Thymus (tissue), 11 donors: ENCODE results near the gene CCDC57. TPM values are rescaled to one million over a fixed set of nuclear protein-coding genes. Genes with fewer than 3 reads are reported as not detected.

Experiments used
- DNase-seq, 9 donors: peaks; one replicate each; pipeline ENCODE4 v3.0.0-alpha.2; 2013; ENCODE audit warnings: low spot score in 9 of 9, low read depth in 6 of 9, missing footprints in 1 of 9
- H3K27ac ChIP-seq, 2 donors: one replicate each; pipeline ENCODE4 v1.5.1; 2013; ENCODE audit warnings: control low read depth in 1 of 2, low read depth in 1 of 2, low read length in 1 of 2, mild to moderate bottlenecking in 1 of 2, moderate library complexity in 1 of 2
- H3K27me3 ChIP-seq, 2 donors: one replicate each; pipeline ENCODE4 v1.5.1; 2013; ENCODE audit warnings: low read length in 1 of 2; ENCODE audit not compliant: control insufficient read depth in 2 of 2, insufficient read depth in 1 of 2
- H3K36me3 ChIP-seq, 2 donors: one replicate each; pipeline ENCODE4 v1.5.1; 2013; ENCODE audit warnings: low read length in 1 of 2, mild to moderate bottlenecking in 1 of 2, moderate library complexity in 1 of 2; ENCODE audit not compliant: control insufficient read depth in 2 of 2, insufficient read depth in 2 of 2
- H3K4me1 ChIP-seq, 2 donors: one replicate each; pipeline ENCODE4 v1.5.1; 2013; ENCODE audit warnings: low read length in 2 of 2; ENCODE audit not compliant: control insufficient read depth in 2 of 2, insufficient read depth in 2 of 2
- H3K4me3 ChIP-seq, 2 donors: one replicate each; pipeline ENCODE4 v1.5.1; 2013; ENCODE audit warnings: low read length in 2 of 2, control low read depth in 1 of 2, mild to moderate bottlenecking in 1 of 2
- H3K9me3 ChIP-seq, 2 donors: one replicate each; pipeline ENCODE4 v1.5.1; 2013; ENCODE audit warnings: low read length in 1 of 2, mild to moderate bottlenecking in 1 of 2; ENCODE audit not compliant: control insufficient read depth in 2 of 2, insufficient read depth in 1 of 2
- WGBS: extraction: QIAGEN DNeasy Blood & Tissue Kit; methylation state at CpG from one replicate; pipeline ENCODE4 v1.1.7; 2013; 5-methylcytosine and 5-hydroxymethylcytosine counted together
- polyA plus RNA-seq: library from polyadenylated mRNA; stranded (reverse); fragments of 200-250 nt; gene quantifications from one replicate; pipeline ENCODE4 v1.2.3, GENCODE V29; 2013
- total RNA-seq: library from RNA; stranded (reverse); fragments of 120-200 nt; gene quantifications from one replicate; pipeline ENCODE4 v1.2.4, GENCODE V29; 2013
- donor health status: healthy.

The CCDC57 gene
- total and polyA plus RNA-seq, 2 donors = 39.3 to 122 TPM

GRCh38 chr17:82118815-82119380 is 93.7 kb downstream of the CCDC57 start:
- no peak for DNase-seq
- peaks cover 0 to 15% of the 10 kb centered on the region in 2 donors for H3K9me3 ChIP-seq
- 91% methylated on average over 12 of the region's 12 CpGs for WGBS
- no peak overlapping the region for H3K4me3 ChIP-seq
- peaks cover 18 to 38% of the 10 kb centered on the region in 2 donors for H3K4me1 ChIP-seq
- no peaks in the 10 kb centered on the region for H3K27me3 ChIP-seq
- no peak overlapping the region for H3K27ac ChIP-seq
- peaks cover 6 to 8% of the 10 kb centered on the region in 2 donors for H3K36me3 ChIP-seq

- peaks cover 15 to 35% of the 10 kb centered on the region in 2 donors for H3K4me1 ChIP-seq
- no peaks in the 10 kb centered on the region for H3K27me3 ChIP-seq
- 98% methylated on average over 18 of the region's 18 CpGs for WGBS
- H3K36me3 ChIP-seq = peaks cover 9 to 12% of the 10 kb centered on the region in 2 donors
- no peak for DNase-seq
- H3K27ac ChIP-seq = no peak overlapping the region
- H3K9me3 ChIP-seq = peaks cover 0 to 15% of the 10 kb centered on the region in 2 donors
- H3K4me3 ChIP-seq = no peak overlapping the region
Observed at GRCh38 chr17:82118168-82118814, 94.4 kb downstream of the CCDC57 start.

GRCh38 chr17:82117139-82118090 is 95.2 kb downstream of the CCDC57 start:
- Histone ChIP-seq H3K27me3 (no peaks in the 10 kb centered on the region), H3K4me1 (peaks cover 11 to 26% of the 10 kb centered on the region in 2 donors), H3K9me3 (peaks cover 0 to 12% of the 10 kb centered on the region in 2 donors), H3K36me3 (peaks cover 17 to 20% of the 10 kb centered on the region in 2 donors), H3K4me3 (no peak overlapping the region), H3K27ac (no peak overlapping the region)
- 96% methylated on average over 22 of the region's 22 CpGs for WGBS
- DNase-seq = no peak

- Histone ChIP-seq H3K27me3 (no peaks in the 10 kb centered on the region), H3K4me3 (no peak overlapping the region), H3K36me3 (peaks cover 18 to 22% of the 10 kb centered on the region in 2 donors), H3K9me3 (peaks cover 0 to 7% of the 10 kb centered on the region in 2 donors), H3K27ac (no peak overlapping the region), H3K4me1 (peaks cover 2 to 20% of the 10 kb centered on the region in 2 donors)
- WGBS = 94% methylated on average over 6 of the region's 6 CpGs
- DNase-seq = no peak
Observed at GRCh38 chr17:82116246-82116645, 96.4 kb downstream of the CCDC57 start.

- H3K9me3 ChIP-seq = peaks cover 0 to 7% of the 10 kb centered on the region in 2 donors
- H3K27me3 ChIP-seq = no peaks in the 10 kb centered on the region
- no peak overlapping the region for H3K4me3 ChIP-seq
- no peak for DNase-seq
- H3K36me3 ChIP-seq = peaks cover 18 to 22% of the 10 kb centered on the region in 2 donors
- H3K27ac ChIP-seq = no peak overlapping the region
- peaks cover 2 to 22% of the 10 kb centered on the region in 2 donors for H3K4me1 ChIP-seq
- 98% methylated on average over 9 of the region's 9 CpGs for WGBS
Observed at GRCh38 chr17:82114872-82115271, 97.8 kb downstream of the CCDC57 start.

- no peak overlapping the region for H3K4me3 ChIP-seq
- H3K36me3 ChIP-seq = peaks cover 18 to 22% of the 10 kb centered on the region in 2 donors
- no peak for DNase-seq
- no peaks in the 10 kb centered on the region for H3K27me3 ChIP-seq
- 98% methylated on average over 10 of the region's 10 CpGs for WGBS
- H3K4me1 ChIP-seq = peaks cover 0 to 18% of the 10 kb centered on the region in 2 donors
- H3K9me3 ChIP-seq = peaks cover 0 to 3% of the 10 kb centered on the region in 2 donors
- no peak overlapping the region for H3K27ac ChIP-seq
Observed at GRCh38 chr17:82114447-82114846, 98.2 kb downstream of the CCDC57 start.

- no peak for DNase-seq
- H3K36me3 ChIP-seq = peaks cover 18 to 22% of the 10 kb centered on the region in 2 donors
- WGBS = 97% methylated on average over 13 of the region's 13 CpGs
- no peak overlapping the region for H3K27ac ChIP-seq
- peaks cover 0 to 19% of the 10 kb centered on the region in 2 donors for H3K4me1 ChIP-seq
- H3K27me3 ChIP-seq = no peaks in the 10 kb centered on the region
- H3K4me3 ChIP-seq = no peak overlapping the region
- H3K9me3 ChIP-seq = no peaks in the 10 kb centered on the region
Observed at GRCh38 chr17:82113941-82114340, 98.7 kb downstream of the CCDC57 start.

GRCh38 chr17:82113422-82113821 is 99.2 kb downstream of the CCDC57 start:
- Histone ChIP-seq H3K4me3 (no peak overlapping the region), H3K27ac (no peak overlapping the region), H3K9me3 (no peaks in the 10 kb centered on the region), H3K36me3 (peaks cover 17 to 22% of the 10 kb centered on the region in 2 donors), H3K27me3 (no peaks in the 10 kb centered on the region), H3K4me1 (peaks cover 0 to 24% of the 10 kb centered on the region in 2 donors)
- WGBS = 92% methylated on average over 9 of the region's 9 CpGs
- DNase-seq = no peak
